Measurements from ENCODE around the gene BST1. TPM values are rescaled to one million over a fixed set of nuclear protein-coding genes. Genes with fewer than 3 reads are reported as not detected.

BST1 gene
- total RNA-seq, 1 experiment from 2014 or later: 1.1 TPM

- TF ChIP-seq, protein P1, sequence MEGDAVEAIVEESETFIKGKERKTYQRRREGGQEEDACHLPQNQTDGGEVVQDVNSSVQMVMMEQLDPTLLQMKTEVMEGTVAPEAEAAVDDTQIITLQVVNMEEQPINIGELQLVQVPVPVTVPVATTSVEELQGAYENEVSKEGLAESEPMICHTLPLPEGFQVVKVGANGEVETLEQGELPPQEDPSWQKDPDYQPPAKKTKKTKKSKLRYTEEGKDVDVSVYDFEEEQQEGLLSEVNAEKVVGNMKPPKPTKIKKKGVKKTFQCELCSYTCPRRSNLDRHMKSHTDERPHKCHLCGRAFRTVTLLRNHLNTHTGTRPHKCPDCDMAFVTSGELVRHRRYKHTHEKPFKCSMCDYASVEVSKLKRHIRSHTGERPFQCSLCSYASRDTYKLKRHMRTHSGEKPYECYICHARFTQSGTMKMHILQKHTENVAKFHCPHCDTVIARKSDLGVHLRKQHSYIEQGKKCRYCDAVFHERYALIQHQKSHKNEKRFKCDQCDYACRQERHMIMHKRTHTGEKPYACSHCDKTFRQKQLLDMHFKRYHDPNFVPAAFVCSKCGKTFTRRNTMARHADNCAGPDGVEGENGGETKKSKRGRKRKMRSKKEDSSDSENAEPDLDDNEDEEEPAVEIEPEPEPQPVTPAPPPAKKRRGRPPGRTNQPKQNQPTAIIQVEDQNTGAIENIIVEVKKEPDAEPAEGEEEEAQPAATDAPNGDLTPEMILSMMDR (IDR thresholded peaks at IDR 0.05; ENCODE audit: unreplicated experiment): no peak
- no peak overlapping the region for H3K27ac Mint-ChIP-seq (ENCODE audit: low read depth, unreplicated experiment)
- no peaks in the 10 kb centered on the region for H3K36me3 Mint-ChIP-seq (ENCODE audit: insufficient read depth, unreplicated experiment)
- H3K4me3 Mint-ChIP-seq (ENCODE audit: unreplicated experiment): no peak overlapping the region
- intact Hi-C loops (cut with micrococcal nuclease): no loop called here
- no TSS peak for BruUV-seq (replicated peaks)
- H3K4me1 Mint-ChIP-seq (ENCODE audit: insufficient read depth, unreplicated experiment): peaks cover 5% of the 10 kb centered on the region
- H3K27me3 Mint-ChIP-seq (ENCODE audit: insufficient read depth, unreplicated experiment): no peaks in the 10 kb centered on the region
- ChIA-PET CTCF (interaction anchor here (0.5 to 1.4 kb wide), 4 partner anchors 11 to 251 kb away, joined by 3 to 4 read pairs (median 4); no protein-coding TSS in a partner anchor), POLR2A (no interaction called here)
- no peaks in the 10 kb centered on the region for H3K9me3 Mint-ChIP-seq (ENCODE audit: unreplicated experiment)
- no peak for DNase-seq (ENCODE audit: unreplicated experiment)
These were observed 48.3 kb downstream of the BST1 start for GRCh38 chr4:15751153-15751552.

- POLR2A ChIA-PET: interaction anchor here (1.2 kb wide), 1 partner anchor 11 kb away, joined by 4 read pairs; no protein-coding TSS in a partner anchor
- Mint-ChIP-seq H3K36me3 (ENCODE audit: insufficient read depth, unreplicated experiment) (no peaks in the 10 kb centered on the region), H3K4me3 (ENCODE audit: unreplicated experiment) (no peak overlapping the region)
These were observed 50.2 kb downstream of the BST1 start for GRCh38 chr4:15753081-15753480.

DNA sequence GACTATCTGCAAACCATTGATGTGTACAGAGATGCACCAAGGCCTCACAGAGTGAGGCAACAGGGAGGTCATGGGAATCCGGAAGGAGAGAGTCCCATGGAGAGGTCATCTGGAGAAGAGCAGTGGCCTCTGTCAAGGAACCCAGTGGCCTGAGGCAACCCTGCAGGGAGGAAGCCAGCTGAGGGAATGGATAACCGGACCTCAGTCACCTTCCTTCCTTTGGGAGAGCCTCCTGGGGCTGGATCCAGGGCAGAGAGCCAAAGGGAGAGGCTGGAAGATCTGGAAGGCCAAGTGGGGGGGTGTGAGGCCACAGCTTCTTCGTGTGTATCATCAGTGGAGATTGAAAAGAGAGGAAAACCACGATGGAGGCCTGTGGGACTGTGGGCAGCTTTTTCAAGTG, 50.9 kb downstream of the BST1 start:
- Mint-ChIP-seq H3K4me3 (ENCODE audit: unreplicated experiment) (no peak overlapping the region), H3K27me3 (ENCODE audit: insufficient read depth, unreplicated experiment) (no peaks in the 10 kb centered on the region), H3K36me3 (ENCODE audit: insufficient read depth, unreplicated experiment) (no peaks in the 10 kb centered on the region), H3K4me1 (ENCODE audit: insufficient read depth, unreplicated experiment) (peaks cover 5% of the 10 kb centered on the region), H3K27ac (ENCODE audit: low read depth, unreplicated experiment) (no peak overlapping the region), H3K9me3 (ENCODE audit: unreplicated experiment) (no peaks in the 10 kb centered on the region)
- ChIA-PET CTCF (interaction anchor here (1.4 kb wide), 1 partner anchor 128 kb away, joined by 3 read pairs; no protein-coding TSS in a partner anchor), POLR2A (interaction anchor here (1.2 kb wide), 1 partner anchor 10 kb away, joined by 4 read pairs; no protein-coding TSS in a partner anchor)
- TF ChIP-seq, protein P1 (IDR thresholded peaks at IDR 0.05; ENCODE audit: unreplicated experiment): no peak
- intact Hi-C loops (cut with micrococcal nuclease): no loop called here
- no TSS peak for BruUV-seq (replicated peaks)
- DNase-seq (ENCODE audit: unreplicated experiment): peak; percentile 16

More at GRCh38 chr4:15753081-15753480, 50.2 kb downstream of the BST1 start:
- no peaks in the 10 kb centered on the region for H3K9me3 Mint-ChIP-seq (ENCODE audit: unreplicated experiment)
- CTCF ChIA-PET: no interaction called here
- no peak overlapping the region for H3K27ac Mint-ChIP-seq (ENCODE audit: low read depth, unreplicated experiment)
- H3K27me3 Mint-ChIP-seq (ENCODE audit: insufficient read depth, unreplicated experiment): no peaks in the 10 kb centered on the region
- intact Hi-C loops (cut with micrococcal nuclease): no loop called here
- no TSS peak for BruUV-seq (replicated peaks)
- DNase-seq (ENCODE audit: unreplicated experiment): no peak
- H3K4me1 Mint-ChIP-seq (ENCODE audit: insufficient read depth, unreplicated experiment): peaks cover 5% of the 10 kb centered on the region
- TF ChIP-seq, protein P1 (IDR thresholded peaks at IDR 0.05; ENCODE audit: unreplicated experiment): no peak

GRCh38 chr4:15754323-15754722, 51.5 kb downstream of the BST1 start:
- peaks cover 5% of the 10 kb centered on the region for H3K4me1 Mint-ChIP-seq (ENCODE audit: insufficient read depth, unreplicated experiment)
- H3K9me3 Mint-ChIP-seq (ENCODE audit: unreplicated experiment): no peaks in the 10 kb centered on the region
- TF ChIP-seq, protein P1 (IDR thresholded peaks at IDR 0.05; ENCODE audit: unreplicated experiment): no peak
- POLR2A ChIA-PET: no interaction called here
- no peaks in the 10 kb centered on the region for H3K36me3 Mint-ChIP-seq (ENCODE audit: insufficient read depth, unreplicated experiment)
- CTCF ChIA-PET: interaction anchor here (1.4 kb wide), 1 partner anchor 128 kb away, joined by 3 read pairs; no protein-coding TSS in a partner anchor
- intact Hi-C loops (cut with micrococcal nuclease): no loop called here
- no peaks in the 10 kb centered on the region for H3K27me3 Mint-ChIP-seq (ENCODE audit: insufficient read depth, unreplicated experiment)
- H3K27ac Mint-ChIP-seq (ENCODE audit: low read depth, unreplicated experiment): no peak overlapping the region
- no peak for DNase-seq (ENCODE audit: unreplicated experiment)
- no TSS peak for BruUV-seq (replicated peaks)
- H3K4me3 Mint-ChIP-seq (ENCODE audit: unreplicated experiment): no peak overlapping the region
